Skeletal muscle satellite cell (primary cell): Measurements from ENCODE around the gene CHAF1A.
A peak's percentile ranks its signal among the peaks of the same experiment; 100 is the strongest.

ENCODE experiments used
- H3K27me3 ChIP-seq: 2 replicates; pipeline ENCODE4 v1.7.0; 2013; ENCODE audit warnings: low read length; ENCODE audit not compliant: control insufficient read depth, insufficient read depth
- H3K36me3 ChIP-seq: 2 replicates; pipeline ENCODE4 v1.7.0; 2013; ENCODE audit warnings: mild to moderate bottlenecking, control low read depth, low read length; ENCODE audit not compliant: insufficient read depth
- H3K4me1 ChIP-seq: 2 replicates; pipeline ENCODE4 v1.7.0; 2013; ENCODE audit warnings: low read length; ENCODE audit not compliant: control insufficient read depth, insufficient read depth
- H3K4me2 ChIP-seq: 2 replicates; pipeline ENCODE4 v1.7.0; 2013; ENCODE audit warnings: mild to moderate bottlenecking, low read length
- H3K4me3 ChIP-seq: 2 replicates; pipeline ENCODE4 v1.7.0; 2013; ENCODE audit warnings: low read length
- H3K9ac ChIP-seq: 2 replicates; pipeline ENCODE4 v1.7.0; 2013; ENCODE audit warnings: mild to moderate bottlenecking, low read depth, low read length, moderate library complexity
- H3K9me3 ChIP-seq: replicated peaks from 2 replicates; pipeline ENCODE4 v1.7.0; 2013; ENCODE audit warnings: mild to moderate bottlenecking, control low read depth, low read length

Gene CHAF1A

DNA sequence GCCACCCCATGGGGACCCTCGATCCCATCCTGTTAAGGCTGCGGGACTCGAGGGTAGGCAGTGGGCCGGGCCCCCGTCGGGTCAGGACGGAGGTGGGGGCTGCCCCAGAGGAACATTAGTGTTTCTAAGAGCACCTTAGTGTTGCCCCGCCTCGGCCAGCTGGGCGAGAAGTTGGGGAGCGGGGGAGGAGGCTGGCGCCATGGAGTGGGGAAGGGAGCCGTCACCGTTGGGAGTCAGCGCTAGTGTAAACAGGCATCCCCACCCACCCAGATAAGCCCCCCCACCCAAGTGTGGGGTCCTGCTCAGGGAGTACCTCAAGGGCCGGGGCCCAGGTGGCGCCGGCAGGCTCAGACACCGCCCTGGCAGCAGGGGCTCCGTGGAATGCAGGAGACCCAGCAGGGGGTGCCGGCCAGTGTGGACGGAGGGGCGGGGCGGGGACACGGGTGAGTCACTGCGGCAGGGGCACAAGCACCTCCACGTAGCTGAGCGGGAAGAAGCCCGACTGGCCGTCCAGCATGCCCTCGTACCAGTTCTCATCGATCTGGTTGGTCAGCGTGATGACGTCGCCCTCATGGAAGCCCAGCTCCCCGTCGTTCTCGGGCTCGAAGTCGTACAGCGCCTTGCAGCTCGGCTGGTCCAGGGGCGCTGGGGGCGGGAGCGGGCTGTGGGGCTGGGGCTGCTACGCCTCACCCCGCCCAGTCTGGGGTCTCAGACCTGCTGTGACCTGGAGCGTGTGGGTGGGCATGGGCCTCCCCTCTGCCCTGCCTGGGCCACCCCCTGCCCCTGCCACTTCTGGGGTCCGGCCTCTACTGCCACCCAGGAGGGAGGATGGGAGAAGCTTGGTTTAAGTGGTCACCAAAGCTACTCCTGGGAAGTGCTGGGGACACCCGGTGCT, 41.0 kb upstream of the CHAF1A start:
- H3K36me3 ChIP-seq, result peaks cover 70% of the 10 kb centered on the region
- no peaks in the 10 kb centered on the region for H3K4me1 ChIP-seq
- no peak overlapping the region for H3K4me2 ChIP-seq
- H3K9ac ChIP-seq, result no peak overlapping the region
- no peaks in the 10 kb centered on the region for H3K9me3 ChIP-seq
- H3K27me3 ChIP-seq, result no peaks in the 10 kb centered on the region
- H3K4me3 ChIP-seq, result no peak overlapping the region

- H3K4me1 ChIP-seq, result no peaks in the 10 kb centered on the region
These were observed 40.2 kb upstream of the CHAF1A start for GRCh38 chr19:4362101-4362828.

GRCh38 chr19:4362831-4363545, 39.5 kb upstream of the CHAF1A start:
- no peak overlapping the region for H3K9ac ChIP-seq
- no peaks in the 10 kb centered on the region for H3K27me3 ChIP-seq
- no peaks in the 10 kb centered on the region for H3K9me3 ChIP-seq
- H3K4me2 ChIP-seq, result no peak overlapping the region
- H3K4me1 ChIP-seq, result peaks cover 6% of the 10 kb centered on the region
- no peak overlapping the region for H3K4me3 ChIP-seq
- H3K36me3 ChIP-seq, result peaks cover 83% of the 10 kb centered on the region

More at GRCh38 chr19:4362101-4362828, 40.2 kb upstream of the CHAF1A start:
- H3K27me3 ChIP-seq, result no peaks in the 10 kb centered on the region
- H3K9me3 ChIP-seq, result no peaks in the 10 kb centered on the region
- H3K4me3 ChIP-seq, result no peak overlapping the region
- H3K4me2 ChIP-seq, result no peak overlapping the region
- H3K9ac ChIP-seq, result no peak overlapping the region
- peaks cover 76% of the 10 kb centered on the region for H3K36me3 ChIP-seq

DNA sequence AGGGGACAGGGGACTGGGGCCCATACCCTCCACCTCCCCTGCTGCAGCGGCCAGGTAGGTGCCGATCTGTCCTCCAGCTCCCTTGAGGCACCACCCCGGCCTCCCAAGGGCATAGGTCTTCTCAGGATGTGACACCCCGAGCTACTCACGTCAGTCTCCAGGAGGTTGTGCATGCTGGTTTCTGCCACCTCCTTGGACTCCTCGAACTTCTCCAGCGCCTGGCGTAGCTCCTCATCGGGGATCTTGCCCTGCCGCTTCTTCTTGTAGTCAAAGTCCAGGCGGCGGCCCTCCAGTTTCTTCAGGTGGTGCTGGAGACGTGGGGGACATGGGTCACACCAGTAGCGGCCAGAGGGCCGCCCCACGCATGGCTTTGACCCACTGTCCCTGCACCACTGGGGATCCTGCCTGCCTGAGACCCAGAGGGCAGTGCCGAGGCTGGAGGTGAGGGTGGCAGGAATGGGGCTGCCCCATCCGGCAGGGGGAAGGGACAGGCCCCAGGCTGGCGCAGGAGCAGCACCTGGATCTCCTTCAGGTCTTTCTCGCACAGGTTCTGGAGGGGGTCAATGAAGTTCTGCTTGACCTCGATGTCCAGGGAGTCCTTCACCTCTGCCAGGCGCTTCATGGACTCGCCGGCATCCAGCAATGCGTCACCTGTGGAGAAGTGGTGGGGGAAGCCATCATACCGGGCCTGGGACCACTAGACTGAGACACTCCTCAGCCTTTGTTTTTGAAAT, 38.7 kb upstream of the CHAF1A start:
- Histone ChIP-seq H3K4me3 (no peak overlapping the region), H3K4me2 (no peak overlapping the region), H3K27me3 (no peaks in the 10 kb centered on the region), H3K4me1 (peaks cover 13% of the 10 kb centered on the region), H3K9ac (no peak overlapping the region), H3K9me3 (no peaks in the 10 kb centered on the region), H3K36me3 (peaks cover 83% of the 10 kb centered on the region)

DNA sequence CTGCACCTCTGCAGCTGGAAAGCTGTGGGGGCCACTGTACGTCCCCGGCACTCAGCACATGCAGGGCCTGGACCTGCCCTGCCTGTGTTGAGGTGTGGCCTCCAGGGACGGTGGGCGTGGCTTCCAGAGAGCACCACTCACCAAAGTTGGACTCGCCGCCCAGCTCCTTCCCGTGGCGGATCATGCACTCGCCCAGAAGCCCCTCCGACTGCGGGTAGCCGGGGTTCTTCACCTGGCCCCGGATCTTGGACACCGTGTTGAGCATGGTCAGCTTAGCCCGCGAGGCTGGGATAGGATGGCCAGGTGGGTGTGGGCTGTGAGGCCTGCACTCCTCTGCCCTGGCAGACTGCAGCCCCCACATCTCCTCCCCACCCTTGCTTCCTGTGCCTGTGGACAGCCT, 37.1 kb upstream of the CHAF1A start:
- H3K36me3 ChIP-seq, result peaks cover 67% of the 10 kb centered on the region

DNA sequence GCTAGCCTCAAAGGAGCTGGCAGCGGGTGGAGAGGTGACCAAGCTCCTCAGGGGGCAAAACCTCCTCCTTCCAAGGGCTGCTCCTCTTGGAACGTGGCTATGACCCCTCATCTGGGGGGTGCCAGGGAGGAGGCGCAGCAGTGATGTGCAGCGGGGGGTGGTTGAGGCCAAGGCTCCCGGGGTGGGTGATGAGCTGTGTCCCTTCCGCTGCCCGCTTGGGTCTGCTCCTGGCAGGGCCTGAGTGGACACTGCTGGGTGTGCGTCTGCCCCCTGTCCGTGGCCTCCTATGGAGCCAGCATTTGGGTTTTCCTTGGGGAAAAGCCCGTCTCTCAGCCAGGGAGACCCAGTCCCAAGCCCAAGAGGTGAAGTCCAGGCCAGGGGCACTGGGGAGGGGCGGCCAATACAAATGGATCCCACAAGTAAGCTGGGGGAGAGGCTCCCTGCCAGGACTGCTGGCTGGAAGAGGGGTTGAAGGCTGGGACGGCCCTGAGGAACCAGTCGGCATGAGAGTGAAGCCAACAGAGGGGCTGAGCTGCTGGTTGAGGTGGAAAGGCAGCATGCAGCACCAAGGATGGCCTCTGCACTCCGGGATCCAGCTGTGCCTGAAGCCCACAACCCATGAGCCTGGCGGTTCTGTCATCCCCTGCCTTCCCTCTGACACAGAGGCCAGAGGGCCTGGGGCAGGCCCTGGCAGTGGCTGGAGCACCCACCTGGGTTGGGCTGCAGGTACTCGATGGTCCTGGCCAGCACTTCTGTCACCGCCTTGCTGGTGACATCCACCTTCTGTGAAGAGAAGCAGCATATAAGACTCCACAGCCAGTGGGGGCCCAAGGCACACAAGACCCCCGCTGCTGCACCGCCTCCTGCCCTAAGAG, 36.4 kb upstream of the CHAF1A start:
- H3K4me2 ChIP-seq, result no peak overlapping the region
- H3K4me3 ChIP-seq, result no peak overlapping the region
- H3K36me3 ChIP-seq, result peaks cover 60% of the 10 kb centered on the region
- no peaks in the 10 kb centered on the region for H3K9me3 ChIP-seq
- H3K4me1 ChIP-seq, result peaks cover 36% of the 10 kb centered on the region
- no peaks in the 10 kb centered on the region for H3K27me3 ChIP-seq
- H3K9ac ChIP-seq, result no peak overlapping the region

More for the DNA sequence above, 37.1 kb upstream of the CHAF1A start:
- Histone ChIP-seq H3K4me2 (no peak overlapping the region), H3K27me3 (no peaks in the 10 kb centered on the region), H3K4me3 (no peak overlapping the region), H3K4me1 (peaks cover 29% of the 10 kb centered on the region), H3K9ac (no peak overlapping the region), H3K9me3 (no peaks in the 10 kb centered on the region)

DNA sequence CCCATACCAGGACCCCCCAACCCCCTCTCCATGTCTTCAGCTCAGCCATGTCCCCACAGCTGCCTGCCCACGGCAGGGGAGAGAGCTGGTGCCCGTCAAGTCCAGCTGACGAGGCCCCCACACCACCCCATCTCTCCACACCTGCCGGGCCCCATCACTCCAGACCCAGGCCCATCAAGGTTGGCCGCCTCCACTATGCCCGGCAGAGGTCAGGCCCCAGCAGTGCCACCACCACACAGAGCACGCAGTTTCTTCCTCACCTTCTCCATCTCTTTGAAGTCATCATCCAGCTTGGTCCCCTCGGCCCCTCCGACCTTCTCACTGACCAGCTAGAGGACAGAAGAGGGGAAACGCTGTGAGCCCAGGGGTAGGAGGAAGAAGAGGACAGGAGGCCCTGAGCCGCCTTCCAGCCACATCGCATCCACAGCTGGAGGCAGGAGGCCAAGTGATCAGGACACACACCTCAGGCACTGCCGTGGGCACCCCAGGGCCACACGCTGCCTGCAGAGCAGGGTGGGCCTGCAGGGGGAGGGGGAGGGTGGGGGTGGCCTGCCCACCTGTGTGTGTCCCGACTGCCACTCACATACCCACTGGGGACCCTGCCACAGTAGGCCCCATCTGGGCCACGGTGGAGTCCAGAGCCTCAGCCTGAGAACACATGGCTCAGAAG, 35.6 kb upstream of the CHAF1A start:
- no peaks in the 10 kb centered on the region for H3K9me3 ChIP-seq
- H3K27me3 ChIP-seq, result no peaks in the 10 kb centered on the region
- H3K9ac ChIP-seq, result no peak overlapping the region
- H3K36me3 ChIP-seq, result peaks cover 59% of the 10 kb centered on the region
- H3K4me2 ChIP-seq, result no peak overlapping the region
- H3K4me1 ChIP-seq, result peaks cover 44% of the 10 kb centered on the region
- no peak overlapping the region for H3K4me3 ChIP-seq

DNA sequence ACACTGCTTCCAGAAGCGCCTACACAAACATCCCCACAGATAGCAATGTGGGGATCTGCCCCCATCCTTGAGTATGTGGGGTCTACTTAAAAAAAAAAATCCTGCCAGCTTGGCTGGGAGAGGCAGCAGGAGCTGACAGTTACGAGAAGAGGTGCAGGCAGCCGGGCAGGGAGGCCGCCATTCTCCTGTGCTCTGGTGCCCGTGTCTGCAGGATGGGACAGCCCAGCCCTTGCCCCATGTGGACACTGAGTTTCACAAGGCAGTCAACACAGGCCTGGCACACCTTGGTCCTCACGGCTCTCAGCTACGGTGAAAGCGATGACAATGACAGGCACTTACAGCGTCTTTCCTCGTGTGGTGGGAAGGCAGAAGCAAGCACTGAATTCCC, 35.1 kb upstream of the CHAF1A start:
- no peak overlapping the region for H3K9ac ChIP-seq
- no peak overlapping the region for H3K4me2 ChIP-seq
- peaks cover 55% of the 10 kb centered on the region for H3K36me3 ChIP-seq
- H3K4me1 ChIP-seq, result peaks cover 49% of the 10 kb centered on the region
- no peaks in the 10 kb centered on the region for H3K9me3 ChIP-seq
- H3K27me3 ChIP-seq, result no peaks in the 10 kb centered on the region
- no peak overlapping the region for H3K4me3 ChIP-seq

- H3K9ac ChIP-seq, result peak overlapping the region; percentile 5
- no peaks in the 10 kb centered on the region for H3K9me3 ChIP-seq
- H3K27me3 ChIP-seq, result no peaks in the 10 kb centered on the region
- no peak overlapping the region for H3K4me3 ChIP-seq
- H3K4me2 ChIP-seq, result peak overlapping the region; percentile 46
- peaks cover 53% of the 10 kb centered on the region for H3K4me1 ChIP-seq
- peaks cover 55% of the 10 kb centered on the region for H3K36me3 ChIP-seq
These were observed 34.7 kb upstream of the CHAF1A start for GRCh38 chr19:4367781-4368127.
